ENCODE data around the gene SLCO3A1.
"Not testable (repeated sequence)": the region's sequence is repeated elsewhere in the genome, so short reads cannot be mapped to it uniquely, and the experiment has no call there.

SLCO3A1 gene

DNA sequence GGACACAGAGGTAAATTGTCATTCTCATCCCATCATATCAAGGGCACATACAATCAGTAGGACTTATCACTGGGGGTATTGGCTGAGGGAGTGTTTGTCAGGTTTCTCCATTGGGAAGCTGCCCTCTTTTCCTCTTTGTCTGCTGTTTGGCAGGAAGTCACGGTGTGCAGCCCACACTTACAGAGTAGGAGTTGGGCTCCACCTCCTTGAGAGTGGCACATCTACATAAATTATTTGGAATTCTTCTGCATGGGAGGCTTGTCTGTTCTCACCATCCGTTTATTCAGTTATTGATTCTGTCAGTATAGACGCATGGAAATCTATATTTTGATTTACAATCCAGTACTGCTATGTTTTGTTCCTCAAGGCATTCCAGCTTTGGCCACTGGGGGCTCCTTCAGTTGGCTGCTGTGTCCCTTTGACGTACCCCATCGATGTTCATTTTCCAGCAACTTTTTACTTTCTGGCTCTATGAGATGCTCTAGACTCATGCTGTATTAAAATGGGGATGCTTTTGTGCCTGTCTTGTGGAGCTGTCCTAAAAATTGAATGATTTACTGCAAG lies 200.3 kb downstream of the SLCO3A1 start:
- DNase-seq (ENCODE audit: extremely low read depth, low read depth): no peak

DNA sequence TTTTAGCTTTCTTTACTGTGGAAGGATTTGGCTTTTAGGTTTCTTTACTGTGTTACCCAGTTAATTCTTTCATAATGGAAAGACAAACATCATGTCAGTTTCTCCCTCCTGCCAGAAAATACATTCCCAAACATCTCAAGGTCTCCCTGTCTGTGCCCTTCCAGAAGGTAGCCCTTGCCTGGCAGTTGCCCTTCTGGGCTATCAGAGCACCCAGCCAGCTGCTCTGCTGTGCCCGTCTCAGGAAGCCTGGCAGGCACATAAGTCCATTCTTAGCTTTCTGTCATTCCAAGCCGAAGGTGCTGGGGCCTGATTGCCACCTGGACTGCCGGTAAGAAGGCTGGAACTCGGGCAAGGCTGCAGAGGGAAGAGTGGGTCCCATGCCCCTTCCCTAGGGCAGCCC lies 203.4 kb downstream of the SLCO3A1 start:
- no peak for DNase-seq (ENCODE audit: extremely low read depth, low read depth)
- TF ChIP-seq, protein P1, sequence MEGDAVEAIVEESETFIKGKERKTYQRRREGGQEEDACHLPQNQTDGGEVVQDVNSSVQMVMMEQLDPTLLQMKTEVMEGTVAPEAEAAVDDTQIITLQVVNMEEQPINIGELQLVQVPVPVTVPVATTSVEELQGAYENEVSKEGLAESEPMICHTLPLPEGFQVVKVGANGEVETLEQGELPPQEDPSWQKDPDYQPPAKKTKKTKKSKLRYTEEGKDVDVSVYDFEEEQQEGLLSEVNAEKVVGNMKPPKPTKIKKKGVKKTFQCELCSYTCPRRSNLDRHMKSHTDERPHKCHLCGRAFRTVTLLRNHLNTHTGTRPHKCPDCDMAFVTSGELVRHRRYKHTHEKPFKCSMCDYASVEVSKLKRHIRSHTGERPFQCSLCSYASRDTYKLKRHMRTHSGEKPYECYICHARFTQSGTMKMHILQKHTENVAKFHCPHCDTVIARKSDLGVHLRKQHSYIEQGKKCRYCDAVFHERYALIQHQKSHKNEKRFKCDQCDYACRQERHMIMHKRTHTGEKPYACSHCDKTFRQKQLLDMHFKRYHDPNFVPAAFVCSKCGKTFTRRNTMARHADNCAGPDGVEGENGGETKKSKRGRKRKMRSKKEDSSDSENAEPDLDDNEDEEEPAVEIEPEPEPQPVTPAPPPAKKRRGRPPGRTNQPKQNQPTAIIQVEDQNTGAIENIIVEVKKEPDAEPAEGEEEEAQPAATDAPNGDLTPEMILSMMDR (IDR thresholded peaks at IDR 0.05; ENCODE audit: low read depth, low read length): no peak

More for the DNA sequence above, 200.3 kb downstream of the SLCO3A1 start:
- TF ChIP-seq, protein P1 (IDR thresholded peaks at IDR 0.05; ENCODE audit: low read depth, low read length): peak; percentile 14

DNA sequence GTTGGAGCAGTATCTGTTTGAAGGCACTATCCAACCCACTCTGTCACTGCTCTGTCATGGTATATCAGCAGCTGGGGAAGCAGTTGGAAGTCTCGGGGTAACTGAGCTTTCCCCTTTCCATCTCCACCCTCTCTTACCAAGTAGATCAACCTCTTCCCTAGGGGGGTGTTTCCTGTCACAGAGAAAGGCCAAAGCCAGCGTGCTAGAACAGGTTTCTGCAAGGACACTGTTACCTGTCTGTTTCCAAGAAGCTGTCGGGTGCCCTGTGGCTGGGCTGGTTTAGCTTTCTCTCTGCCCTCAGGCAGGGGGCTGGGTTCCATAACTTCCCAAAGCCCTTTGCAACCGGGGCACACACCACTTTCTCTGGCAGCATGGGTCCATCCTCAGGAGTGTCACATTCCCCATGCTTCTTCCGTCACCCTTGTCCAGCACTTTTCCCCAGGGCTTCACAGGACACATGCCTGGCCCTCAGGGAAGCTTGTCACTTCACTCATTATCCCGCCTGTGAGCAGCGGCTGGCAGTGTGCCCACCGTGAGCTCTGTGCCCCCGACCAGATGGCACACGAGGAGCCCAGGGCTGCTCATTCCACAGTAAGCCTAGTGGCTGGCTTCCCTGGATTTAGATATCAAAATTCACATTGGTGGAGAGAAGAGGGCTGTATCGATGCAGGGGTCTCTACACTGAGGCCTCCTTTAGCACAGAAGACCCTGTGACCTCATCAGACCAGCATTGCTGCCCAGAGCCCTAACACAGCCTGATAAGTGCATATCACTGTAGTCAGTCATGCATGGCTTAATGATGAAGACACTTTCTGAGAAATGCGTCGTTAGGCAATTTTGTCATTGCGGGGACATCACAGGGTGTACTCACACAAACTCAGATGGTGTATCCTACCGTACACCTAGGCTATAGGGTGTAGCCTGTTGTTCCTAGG lies 205.8 kb downstream of the SLCO3A1 start:
- TF ChIP-seq, protein P1 (IDR thresholded peaks at IDR 0.05; ENCODE audit: low read depth, low read length): no peak
- no peak for DNase-seq (ENCODE audit: extremely low read depth, low read depth)

DNA sequence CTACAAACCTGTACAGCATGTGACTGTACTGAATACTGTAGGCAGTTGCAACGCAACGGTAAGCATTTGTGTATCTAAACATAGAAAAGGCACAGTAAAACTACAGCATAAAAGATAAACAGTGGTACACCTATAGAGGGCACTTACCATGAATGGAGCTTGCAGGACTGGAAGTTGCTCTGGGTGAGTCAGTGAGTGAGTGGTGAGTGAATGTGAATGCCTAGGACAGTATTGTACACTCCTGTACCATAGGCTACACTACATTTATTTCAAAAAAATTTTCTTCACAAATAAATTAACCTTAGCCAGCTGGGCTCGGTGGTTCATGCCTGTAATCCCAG lies 206.4 kb downstream of the SLCO3A1 start:
- DNase-seq (ENCODE audit: extremely low read depth, low read depth): not testable (repeated sequence)

DNA sequence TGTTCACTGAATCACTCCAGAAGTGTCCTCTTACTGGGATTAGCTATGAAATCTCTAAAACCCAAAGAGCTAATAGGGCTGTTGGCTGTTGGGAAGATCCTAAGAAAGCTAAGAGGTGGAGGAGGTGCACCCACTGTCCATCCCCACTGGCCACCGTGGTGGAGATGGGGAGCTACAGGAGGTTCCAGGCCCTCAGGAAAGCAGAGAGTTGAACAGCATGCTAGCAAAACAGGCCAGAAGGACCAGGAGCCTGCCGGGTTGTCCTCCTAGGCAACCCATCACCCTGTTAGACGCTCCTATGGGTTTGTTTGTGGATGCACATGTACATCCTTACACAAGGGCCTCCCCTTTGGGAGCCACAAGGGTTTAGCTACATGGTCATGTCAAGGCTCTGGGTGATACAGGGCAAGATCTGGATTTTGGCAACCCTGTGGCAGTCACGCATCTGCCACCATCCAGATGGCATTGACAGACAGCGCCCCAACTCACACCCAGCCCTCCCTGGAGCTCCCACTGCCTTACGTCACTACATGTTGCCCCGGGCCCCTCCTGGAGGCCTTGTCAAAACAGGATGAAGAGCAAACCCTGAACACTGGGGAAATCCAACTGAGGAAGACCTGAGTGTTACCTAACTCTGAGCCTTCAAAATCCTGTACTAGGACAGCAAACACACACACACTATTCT lies 208.1 kb downstream of the SLCO3A1 start:
- no peak for DNase-seq (ENCODE audit: extremely low read depth, low read depth)
- TF ChIP-seq, protein P1 (IDR thresholded peaks at IDR 0.05; ENCODE audit: low read depth, low read length): no peak

DNA sequence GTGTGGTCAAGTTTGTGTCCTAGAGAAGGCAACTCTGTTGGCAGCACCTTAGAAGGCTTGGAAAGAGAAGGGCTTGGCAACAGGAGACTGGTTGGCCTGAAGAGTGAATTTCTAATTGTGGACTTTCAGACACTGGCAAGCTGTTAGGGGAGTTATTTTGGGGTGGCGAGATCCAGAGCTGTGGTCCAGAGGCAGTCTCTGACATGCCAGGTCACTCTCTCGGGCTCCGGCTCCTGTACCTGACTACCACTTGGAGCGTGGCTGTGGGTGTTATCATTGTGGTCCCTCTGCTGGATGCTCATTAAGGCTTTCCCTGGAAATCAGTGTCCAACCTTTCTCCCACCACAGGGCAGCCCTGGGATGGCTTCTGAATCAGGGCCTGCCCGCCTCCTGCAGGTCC lies 209.0 kb downstream of the SLCO3A1 start:
- DNase-seq (ENCODE audit: extremely low read depth, low read depth): no peak

DNA sequence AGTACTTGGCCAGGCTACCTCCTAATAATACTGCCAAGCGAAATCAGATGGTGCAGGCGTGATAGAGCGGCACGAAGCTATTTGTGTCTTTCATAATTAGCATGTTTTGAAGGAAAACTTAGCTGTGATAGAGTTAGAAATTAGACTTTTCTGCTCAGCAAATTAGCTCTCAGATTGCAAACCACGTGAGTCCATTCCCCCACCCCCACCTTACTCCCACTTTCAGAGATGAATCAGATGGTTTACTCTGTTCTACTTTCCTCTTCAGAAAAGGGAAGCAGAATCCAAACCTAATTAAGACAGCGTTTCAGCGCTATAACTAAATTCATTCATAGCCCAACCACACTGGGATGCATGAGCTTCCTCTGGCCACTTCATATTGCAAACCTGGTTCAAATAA lies 214.6 kb downstream of the SLCO3A1 start:
- TF ChIP-seq, protein P1 (IDR thresholded peaks at IDR 0.05; ENCODE audit: low read depth, low read length): no peak
- DNase-seq (ENCODE audit: extremely low read depth, low read depth): no peak

More for the DNA sequence above, 209.0 kb downstream of the SLCO3A1 start:
- TF ChIP-seq, protein P1 (IDR thresholded peaks at IDR 0.05; ENCODE audit: low read depth, low read length): no peak

All from AG09319 (cell line).